ENCODE results near the gene FITM1.

GRCh38 chr14:24157331-24157730 lies 26.9 kb downstream of the FITM1 start:
- no peak for TF ChIP-seq CTCF (conservative IDR thresholded peaks at IDR 0.05; ENCODE audit: low read depth in 2 of 2)
- no peak for TF ChIP-seq REST (IDR thresholded peaks at IDR 0.05; ENCODE audit: unreplicated experiment)
- TF ChIP-seq NANOG (IDR thresholded peaks at IDR 0.05; ENCODE audit: borderline replicate concordance) = no peak
- no peak for TF ChIP-seq EZH2 (IDR thresholded peaks at IDR 0.05; ENCODE audit: low read depth, unreplicated experiment)
- no peak for TF ChIP-seq POLR2AphosphoS5 (IDR thresholded peaks at IDR 0.05; ENCODE audit: low read depth)
- no peak for TF ChIP-seq CREB1 (CRISPR knock-in tag; IDR thresholded peaks at IDR 0.05; ENCODE audit: low read depth)
- TF ChIP-seq JUNB (IDR thresholded peaks at IDR 0.05; ENCODE audit: unreplicated experiment) = no peak
- TF ChIP-seq EZH2phosphoT487 (IDR thresholded peaks at IDR 0.05; ENCODE audit: unreplicated experiment) = no peak
- TF ChIP-seq STAT1 (IDR thresholded peaks at IDR 0.05; ENCODE audit: unreplicated experiment) = no peak
- TF ChIP-seq ZNF114 (CRISPR knock-in tag; IDR thresholded peaks at IDR 0.05) = no peak
